Glutamatergic neuron (in vitro differentiated cells): ENCODE measurements around the gene RND1. TPM values are rescaled to one million over a fixed set of nuclear protein-coding genes. Genes with fewer than 3 reads are reported as not detected.

Experiments used
- DNase-seq: peaks from one replicate; pipeline ENCODE4 v3.0.0; 2022
- H3K27ac Mint-ChIP-seq: one replicate; pipeline ENCODE4 v1.8.0; 2020; ENCODE audit warnings: mild to moderate bottlenecking, mixed read lengths, inconsistent platforms; ENCODE audit not compliant: unreplicated experiment
- H3K27me3 Mint-ChIP-seq: one replicate; pipeline ENCODE4 v1.8.0; 2020; ENCODE audit warnings: mild to moderate bottlenecking, moderate library complexity, mixed read lengths, inconsistent platforms; ENCODE audit not compliant: unreplicated experiment
- H3K36me3 Mint-ChIP-seq: one replicate; pipeline ENCODE4 v1.8.0; 2020; ENCODE audit warnings: mild to moderate bottlenecking, mixed read lengths, inconsistent platforms; ENCODE audit not compliant: unreplicated experiment
- H3K4me1 Mint-ChIP-seq: one replicate; pipeline ENCODE4 v1.8.0; 2020; ENCODE audit warnings: mild to moderate bottlenecking, low read depth, mixed read lengths, inconsistent platforms; ENCODE audit not compliant: unreplicated experiment
- H3K4me3 Mint-ChIP-seq: one replicate; pipeline ENCODE4 v1.8.0; 2020; ENCODE audit warnings: mild to moderate bottlenecking, mixed read lengths, inconsistent platforms; ENCODE audit not compliant: unreplicated experiment
- H3K9me3 Mint-ChIP-seq: one replicate; pipeline ENCODE4 v1.8.0; 2020; ENCODE audit warnings: mild to moderate bottlenecking, moderate library complexity, mixed read lengths, inconsistent platforms; ENCODE audit not compliant: unreplicated experiment
- total RNA-seq: library from RNA; stranded (reverse); fragmentation: NEBNext Ultra II Directional; extraction: Animal tissue kit (Norgen Biotek cat#: 25700); gene quantifications from one replicate; pipeline ENCODE4 v1.2.1, GENCODE V29; 2021; ENCODE audit not compliant: unreplicated experiment
- TF ChIP-seq, protein P1 (sequence below): fragments of 200-600 bp; sonication (generic); IDR thresholded peaks from one replicate; pipeline ENCODE4 v1.5.0; 2021; ENCODE audit not compliant: partially characterized antibody, unreplicated experiment

RND1 gene
- total RNA-seq, 1 donor from 2014 or later, result 1.8 TPM

DNA sequence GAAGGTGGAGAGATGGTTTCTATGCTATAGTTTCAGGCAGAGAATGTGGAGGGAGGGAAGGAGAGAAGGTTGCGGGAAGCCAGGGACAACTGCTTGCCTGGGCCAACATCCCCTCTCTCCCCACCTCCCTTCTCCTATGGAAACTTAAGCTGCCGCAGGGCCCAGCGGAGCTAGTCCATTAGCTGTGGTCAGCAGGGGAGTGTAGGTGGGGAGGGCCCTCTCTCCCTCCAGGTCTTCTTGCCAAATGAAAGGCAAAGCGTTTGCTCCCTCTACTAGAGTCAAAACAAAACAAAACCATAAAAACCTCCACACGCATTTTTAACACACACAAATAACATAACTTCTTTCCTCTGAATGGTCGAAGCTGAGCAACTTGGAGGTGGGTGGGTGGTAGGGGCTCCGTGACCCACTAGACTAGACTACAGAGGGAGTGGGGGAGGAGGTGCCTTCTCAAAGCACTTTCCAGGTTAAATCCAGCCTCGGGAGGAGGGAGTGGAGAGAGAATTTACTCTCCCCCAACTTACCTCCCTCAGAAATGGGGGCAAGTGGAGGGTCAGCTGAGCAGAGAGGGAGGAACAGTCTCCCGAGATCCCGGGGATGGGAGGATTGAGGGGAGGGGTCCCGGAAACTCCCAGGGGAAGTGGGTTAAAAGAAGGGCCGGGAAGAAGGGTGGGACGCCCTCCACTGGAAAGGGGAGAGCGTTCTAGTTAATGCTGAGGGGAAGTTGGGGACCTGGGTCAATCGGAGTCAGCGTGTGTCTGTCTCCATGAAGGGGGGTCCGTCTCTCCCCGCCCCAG, 52.0 kb downstream of the RND1 start:
- no peak overlapping the region for H3K27ac Mint-ChIP-seq
- H3K36me3 Mint-ChIP-seq, result peaks cover 4% of the 10 kb centered on the region
- DNase-seq, result no peak
- H3K27me3 Mint-ChIP-seq, result peaks cover 18% of the 10 kb centered on the region
- TF ChIP-seq, protein P1, sequence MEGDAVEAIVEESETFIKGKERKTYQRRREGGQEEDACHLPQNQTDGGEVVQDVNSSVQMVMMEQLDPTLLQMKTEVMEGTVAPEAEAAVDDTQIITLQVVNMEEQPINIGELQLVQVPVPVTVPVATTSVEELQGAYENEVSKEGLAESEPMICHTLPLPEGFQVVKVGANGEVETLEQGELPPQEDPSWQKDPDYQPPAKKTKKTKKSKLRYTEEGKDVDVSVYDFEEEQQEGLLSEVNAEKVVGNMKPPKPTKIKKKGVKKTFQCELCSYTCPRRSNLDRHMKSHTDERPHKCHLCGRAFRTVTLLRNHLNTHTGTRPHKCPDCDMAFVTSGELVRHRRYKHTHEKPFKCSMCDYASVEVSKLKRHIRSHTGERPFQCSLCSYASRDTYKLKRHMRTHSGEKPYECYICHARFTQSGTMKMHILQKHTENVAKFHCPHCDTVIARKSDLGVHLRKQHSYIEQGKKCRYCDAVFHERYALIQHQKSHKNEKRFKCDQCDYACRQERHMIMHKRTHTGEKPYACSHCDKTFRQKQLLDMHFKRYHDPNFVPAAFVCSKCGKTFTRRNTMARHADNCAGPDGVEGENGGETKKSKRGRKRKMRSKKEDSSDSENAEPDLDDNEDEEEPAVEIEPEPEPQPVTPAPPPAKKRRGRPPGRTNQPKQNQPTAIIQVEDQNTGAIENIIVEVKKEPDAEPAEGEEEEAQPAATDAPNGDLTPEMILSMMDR, result no peak
- H3K9me3 Mint-ChIP-seq, result peaks cover 15% of the 10 kb centered on the region
- H3K4me1 Mint-ChIP-seq, result peaks cover 31% of the 10 kb centered on the region
- peak overlapping the region; percentile 95 for H3K4me3 Mint-ChIP-seq

DNA sequence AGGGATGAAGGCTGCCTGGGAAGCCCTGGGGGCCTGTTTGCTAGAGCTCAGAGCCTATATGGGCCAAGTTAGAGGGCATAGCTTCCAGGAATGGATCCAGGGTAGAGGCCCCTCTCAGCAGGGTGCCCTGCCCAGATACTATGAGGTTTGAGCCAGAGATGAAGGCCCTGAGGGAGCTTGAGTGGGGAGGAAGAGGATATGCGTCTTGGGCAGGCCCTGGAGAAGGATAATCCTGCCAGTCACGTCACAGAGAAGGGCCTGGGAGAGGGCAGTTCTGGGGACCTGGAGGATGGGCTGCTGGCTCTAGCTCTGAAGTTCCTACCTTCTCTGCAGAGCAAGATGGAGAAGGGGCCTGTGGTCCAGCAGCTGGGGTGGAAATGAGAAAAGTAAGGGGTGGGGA, 53.3 kb downstream of the RND1 start:
- Mint-ChIP-seq H3K27me3 (peaks cover 18% of the 10 kb centered on the region), H3K4me1 (peaks cover 30% of the 10 kb centered on the region), H3K36me3 (peaks cover 4% of the 10 kb centered on the region), H3K9me3 (peaks cover 15% of the 10 kb centered on the region), H3K4me3 (no peak overlapping the region), H3K27ac (no peak overlapping the region)
- no peak for DNase-seq
- TF ChIP-seq, protein P1, result no peak

DNA sequence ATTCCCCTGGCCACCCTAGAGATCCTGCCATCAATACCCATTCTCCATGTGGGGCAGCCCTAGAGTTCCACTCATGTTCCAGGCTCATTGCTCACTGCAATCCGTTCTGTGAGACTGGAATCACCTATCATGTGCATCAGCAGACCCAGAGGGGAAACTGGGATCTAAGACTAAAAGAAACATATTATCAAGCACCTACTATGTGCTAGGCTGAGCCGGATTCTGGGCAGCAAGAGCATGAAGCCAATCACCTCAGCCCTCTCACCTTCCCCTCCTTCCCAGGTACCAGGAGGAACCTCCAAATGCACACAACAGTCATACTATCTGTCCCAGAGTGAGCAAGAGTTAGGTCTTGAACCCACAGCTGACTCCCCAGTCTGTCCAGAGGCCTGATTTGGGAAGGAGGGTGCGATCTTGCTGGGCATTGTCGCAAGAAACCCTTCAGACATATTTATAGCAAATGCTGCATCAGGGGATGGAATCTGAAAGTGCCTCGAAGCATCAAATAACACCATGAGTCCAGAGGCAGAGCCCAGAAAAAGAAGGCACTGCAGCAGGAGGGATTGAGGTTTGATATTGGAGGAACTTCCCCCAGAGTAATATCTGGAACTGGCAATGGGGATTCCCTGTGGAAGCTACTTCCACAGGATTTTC, 54.1 kb downstream of the RND1 start:
- H3K9me3 Mint-ChIP-seq, result peaks cover 12% of the 10 kb centered on the region
- H3K27me3 Mint-ChIP-seq, result peaks cover 14% of the 10 kb centered on the region
- DNase-seq, result no peak
- TF ChIP-seq, protein P1, result no peak
- H3K4me1 Mint-ChIP-seq, result peaks cover 24% of the 10 kb centered on the region
- no peaks in the 10 kb centered on the region for H3K36me3 Mint-ChIP-seq
- H3K4me3 Mint-ChIP-seq, result no peak overlapping the region
- H3K27ac Mint-ChIP-seq, result no peak overlapping the region

DNA sequence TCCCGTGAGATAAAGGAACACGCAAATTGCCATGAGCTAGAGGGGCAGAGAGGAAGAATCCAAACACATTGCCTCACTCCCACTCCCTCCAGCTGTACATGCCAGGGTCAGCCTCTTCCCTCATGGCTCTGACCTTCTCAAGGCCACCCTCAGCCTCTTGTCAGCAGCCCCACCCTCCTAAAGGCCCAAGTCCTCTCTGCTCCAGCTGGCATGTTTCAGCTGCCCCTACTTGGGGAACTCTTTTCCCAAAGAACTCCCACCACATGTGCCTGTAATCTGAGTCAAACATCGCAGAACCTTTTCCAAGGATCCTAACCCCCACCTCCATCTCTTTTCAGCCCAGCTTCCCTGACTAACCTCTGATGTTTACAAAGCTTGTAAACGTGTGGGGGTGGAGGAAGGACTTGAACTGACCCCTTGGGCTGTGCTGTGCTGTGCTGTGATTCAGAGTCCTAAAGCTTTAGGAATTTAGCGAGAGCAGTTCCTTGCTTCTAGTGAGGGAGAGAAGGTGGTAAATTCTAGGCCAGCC, 54.7 kb downstream of the RND1 start:
- DNase-seq, result no peak
- H3K27ac Mint-ChIP-seq, result no peak overlapping the region

More for the DNA sequence above, 54.7 kb downstream of the RND1 start:
- H3K27me3 Mint-ChIP-seq, result peaks cover 10% of the 10 kb centered on the region
- H3K4me3 Mint-ChIP-seq, result no peak overlapping the region
- H3K4me1 Mint-ChIP-seq, result peaks cover 19% of the 10 kb centered on the region
- H3K9me3 Mint-ChIP-seq, result peaks cover 8% of the 10 kb centered on the region
- TF ChIP-seq, protein P1, result no peak
- H3K36me3 Mint-ChIP-seq, result no peaks in the 10 kb centered on the region
